A549 treated with CpdA at 1 μM for 4 hours (cell line): ENCODE results near the gene PDIA6. TPM values are rescaled to one million over a fixed set of nuclear protein-coding genes. Genes with fewer than 3 reads are reported as not detected.

Experiments
- total RNA-seq: library from RNA; stranded (reverse); fragments of 200-300 nt; extraction: Qiagen RNA extraction; gene quantifications from 5 replicates; pipeline ENCODE4 v1.2.3, GENCODE V29; 2022; ENCODE audit warnings: low read depth

Gene PDIA6
- total RNA-seq: 343 to 391 TPM (median 381 TPM) in 5 replicates

GRCh38 chr2:10812362-10813162 is at the start of gene PDIA6:
Gene PDIA6, minus strand, starts transcription at chr2:10812785. Its CDS starts 89 bp downstream, at chr2:10812696.

Other genes with a start within 250 kb of the PDIA6 start
- 43.2 to 54.4 TPM (median 44.9 TPM) in 5 replicates for gene NOL10, start 122.8 kb downstream of the PDIA6 start, total RNA-seq
- 0.26 to 1.2 TPM (median 0.49 TPM) in 5 replicates for gene ATP6V1C2, start 91.2 kb downstream of the PDIA6 start, total RNA-seq
- gene KCNF1, start 99.1 kb upstream of the PDIA6 start, total RNA-seq: 20.5 to 42.7 TPM (median 34.4 TPM) in 5 replicates